Gastroesophageal sphincter (tissue), 4 donors: Measurements from ENCODE around the gene HOXC12. TPM values are rescaled to one million over a fixed set of nuclear protein-coding genes. Genes with fewer than 3 reads are reported as not detected.

Experiments
- ATAC-seq: fragments of 150-250 bp; one replicate; pipeline ENCODE4 v1.9.1; 2016; ENCODE audit warnings: mild to moderate bottlenecking, moderate library complexity
- H3K27ac ChIP-seq, 4 donors: fragments of 200-600 bp; sonication (generic) in 3 of 4; 1 replicate in 3 of 4; 2 replicates in 1 of 4; pipeline ENCODE4 v1.5.1; 2016 to 2019
- H3K27me3 ChIP-seq: fragments of 200-600 bp; sonication (generic); one replicate; pipeline ENCODE4 v1.5.1; 2019
- H3K36me3 ChIP-seq, 2 donors: fragments of 200-600 bp; sonication (generic); one replicate each; pipeline ENCODE4 v1.5.1; 2019; ENCODE audit warnings: control low read depth in 1 of 2
- H3K4me1 ChIP-seq, 3 donors: fragments of 200-600 bp; sonication (generic); 1 replicate in 2 of 3; 2 replicates in 1 of 3; pipeline ENCODE4 v1.5.1; 2016 to 2019; ENCODE audit warnings: control low read depth in 2 of 3
- H3K4me3 ChIP-seq, 2 donors: fragments of 200-600 bp; sonication (generic); one replicate each; pipeline ENCODE4 v1.5.1; 2019; ENCODE audit warnings: mild to moderate bottlenecking in 1 of 2, moderate library complexity in 1 of 2
- H3K9me3 ChIP-seq, 3 donors: fragments of 200-600 bp; sonication (generic); one replicate each; pipeline ENCODE4 v1.5.1; 2017 to 2019; ENCODE audit warnings: control low read depth in 2 of 3
- EP300 ChIP-seq: sonication (generic); formaldehyde crosslinking; IDR thresholded peaks from one replicate; pipeline ENCODE4 v1.6.1; 2017; ENCODE audit warnings: antibody characterized with exemption, mild to moderate bottlenecking
- POLR2A ChIP-seq, 2 donors: fragments of 450-650 bp; IDR thresholded peaks; one replicate each; pipeline ENCODE4 v1.6.1; 2017; ENCODE audit warnings: antibody characterized with exemption in 2 of 2, mild to moderate bottlenecking in 2 of 2, moderate library complexity in 1 of 2
- POLR2AphosphoS5 ChIP-seq: sonication (generic); formaldehyde crosslinking; IDR thresholded peaks from one replicate; pipeline ENCODE4 v1.6.1; 2017; ENCODE audit warnings: antibody characterized with exemption
- WGBS, 2 donors: methylation state at CpG; one replicate each; pipeline ENCODE4 v1.1.5; 2018; ENCODE audit warnings: low coverage in 1 of 2; 5-methylcytosine and 5-hydroxymethylcytosine counted together
- total RNA-seq, 4 donors: library from RNA; depleted of rRNA; stranded (reverse); fragments of >200 nt; gene quantifications; one replicate each; pipeline ENCODE4 v1.1.0, GENCODE V29; 2016
- TF ChIP-seq, protein P1 (sequence below), 4 experiments: fragments of 200-600 bp in 2 of 4; fragments of 450-650 bp in 2 of 4; sonication (generic) in 1 of 4; IDR thresholded peaks; one replicate each; pipeline ENCODE4 v1.5.1; 2017 to 2019; ENCODE audit warnings: antibody characterized with exemption in 4 of 4, mild to moderate bottlenecking in 2 of 4, moderate library complexity in 2 of 4

Gene HOXC12
- total RNA-seq, 4 donors from 2014 or later = not detected

DNA sequence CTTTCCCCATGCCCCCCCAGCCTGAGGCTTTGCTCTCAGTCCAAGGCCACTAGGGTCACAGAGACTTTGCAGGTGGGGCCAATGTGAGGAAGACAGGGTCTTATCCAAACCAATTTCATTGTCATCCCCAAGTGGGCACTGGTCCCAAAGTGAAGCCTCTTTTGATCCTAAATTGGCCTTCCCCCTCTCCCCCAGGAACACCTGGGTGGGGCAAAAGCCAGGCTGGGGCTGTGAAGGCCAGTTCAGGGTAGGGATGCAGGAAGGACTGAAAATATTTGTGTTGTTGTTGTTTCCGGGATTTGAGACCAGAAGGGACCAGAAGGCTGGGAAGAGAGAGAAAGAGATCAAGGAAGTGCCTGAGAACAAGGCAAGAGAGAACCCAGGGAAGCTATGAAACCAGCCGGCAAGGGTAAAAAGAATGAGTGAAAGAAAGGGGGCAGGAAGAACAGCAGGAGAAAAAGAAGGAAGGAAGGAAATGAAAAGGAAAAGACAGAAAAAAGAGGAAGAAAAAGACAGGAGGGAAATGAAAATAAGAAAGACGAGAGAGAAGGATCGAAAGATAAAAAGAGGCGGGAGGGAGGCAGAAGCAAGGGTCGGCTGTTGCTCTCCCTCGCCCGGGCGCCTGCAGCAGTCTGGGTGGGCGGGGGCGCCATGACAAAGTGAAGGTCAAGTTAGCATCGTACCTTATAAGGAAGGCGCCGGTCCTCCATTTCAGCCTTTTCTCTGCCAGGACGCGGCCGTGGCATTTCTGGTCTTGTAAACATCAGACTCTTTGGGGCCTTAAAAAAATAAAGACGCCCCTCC lies 10.8 kb downstream of the HOXC12 start:
- Histone ChIP-seq H3K27me3 (peaks cover 100% of the 10 kb centered on the region), H3K4me3 (no peak overlapping the region), H3K9me3 (no peaks in the 10 kb centered on the region), H3K27ac (no peak overlapping the region), H3K36me3 (no peaks in the 10 kb centered on the region), H3K4me1 (peaks cover 0 to 37% (median 12%) of the 10 kb centered on the region in 3 donors)
- TF ChIP-seq POLR2AphosphoS5 = no peak
- TF ChIP-seq, protein P1, sequence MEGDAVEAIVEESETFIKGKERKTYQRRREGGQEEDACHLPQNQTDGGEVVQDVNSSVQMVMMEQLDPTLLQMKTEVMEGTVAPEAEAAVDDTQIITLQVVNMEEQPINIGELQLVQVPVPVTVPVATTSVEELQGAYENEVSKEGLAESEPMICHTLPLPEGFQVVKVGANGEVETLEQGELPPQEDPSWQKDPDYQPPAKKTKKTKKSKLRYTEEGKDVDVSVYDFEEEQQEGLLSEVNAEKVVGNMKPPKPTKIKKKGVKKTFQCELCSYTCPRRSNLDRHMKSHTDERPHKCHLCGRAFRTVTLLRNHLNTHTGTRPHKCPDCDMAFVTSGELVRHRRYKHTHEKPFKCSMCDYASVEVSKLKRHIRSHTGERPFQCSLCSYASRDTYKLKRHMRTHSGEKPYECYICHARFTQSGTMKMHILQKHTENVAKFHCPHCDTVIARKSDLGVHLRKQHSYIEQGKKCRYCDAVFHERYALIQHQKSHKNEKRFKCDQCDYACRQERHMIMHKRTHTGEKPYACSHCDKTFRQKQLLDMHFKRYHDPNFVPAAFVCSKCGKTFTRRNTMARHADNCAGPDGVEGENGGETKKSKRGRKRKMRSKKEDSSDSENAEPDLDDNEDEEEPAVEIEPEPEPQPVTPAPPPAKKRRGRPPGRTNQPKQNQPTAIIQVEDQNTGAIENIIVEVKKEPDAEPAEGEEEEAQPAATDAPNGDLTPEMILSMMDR (IDR thresholded peaks at IDR 0.05) = no peak
- TF ChIP-seq EP300 = no peak
- no peak for TF ChIP-seq POLR2A (IDR thresholded peaks at IDR 0.05)
- 4 to 5% methylated on average over 13 to 18 of the region's 18 CpGs for WGBS, 2 donors
- ATAC-seq = no peak

DNA sequence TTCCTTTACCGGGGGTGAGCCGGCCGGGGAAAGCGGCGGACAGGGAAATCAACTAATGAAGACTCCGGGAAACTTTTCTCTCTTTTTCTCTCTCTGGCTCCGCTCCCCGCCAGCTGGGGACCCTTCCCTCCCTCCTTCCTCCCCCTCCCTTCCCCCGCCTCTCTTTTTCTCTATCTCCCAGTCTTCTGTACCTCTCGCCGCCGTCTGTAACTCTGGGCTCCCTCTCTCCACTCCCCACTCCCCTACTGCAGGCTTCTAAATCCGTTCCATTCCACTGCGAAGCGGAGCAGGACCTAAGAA lies 11.3 kb downstream of the HOXC12 start:
- Histone ChIP-seq H3K4me1 (peaks cover 0 to 32% (median 8%) of the 10 kb centered on the region in 3 donors), H3K4me3 (no peak overlapping the region), H3K27me3 (peaks cover 100% of the 10 kb centered on the region), H3K27ac (no peak overlapping the region), H3K9me3 (no peaks in the 10 kb centered on the region), H3K36me3 (no peaks in the 10 kb centered on the region)
- TF ChIP-seq POLR2AphosphoS5 = no peak
- TF ChIP-seq EP300 = no peak
- TF ChIP-seq POLR2A (IDR thresholded peaks at IDR 0.05) = no peak
- TF ChIP-seq, protein P1 (IDR thresholded peaks at IDR 0.05) = no peak
- WGBS, 2 donors = 0 to 6% methylated on average over 1 to 14 of the region's 15 CpGs
- ATAC-seq = no peak

DNA sequence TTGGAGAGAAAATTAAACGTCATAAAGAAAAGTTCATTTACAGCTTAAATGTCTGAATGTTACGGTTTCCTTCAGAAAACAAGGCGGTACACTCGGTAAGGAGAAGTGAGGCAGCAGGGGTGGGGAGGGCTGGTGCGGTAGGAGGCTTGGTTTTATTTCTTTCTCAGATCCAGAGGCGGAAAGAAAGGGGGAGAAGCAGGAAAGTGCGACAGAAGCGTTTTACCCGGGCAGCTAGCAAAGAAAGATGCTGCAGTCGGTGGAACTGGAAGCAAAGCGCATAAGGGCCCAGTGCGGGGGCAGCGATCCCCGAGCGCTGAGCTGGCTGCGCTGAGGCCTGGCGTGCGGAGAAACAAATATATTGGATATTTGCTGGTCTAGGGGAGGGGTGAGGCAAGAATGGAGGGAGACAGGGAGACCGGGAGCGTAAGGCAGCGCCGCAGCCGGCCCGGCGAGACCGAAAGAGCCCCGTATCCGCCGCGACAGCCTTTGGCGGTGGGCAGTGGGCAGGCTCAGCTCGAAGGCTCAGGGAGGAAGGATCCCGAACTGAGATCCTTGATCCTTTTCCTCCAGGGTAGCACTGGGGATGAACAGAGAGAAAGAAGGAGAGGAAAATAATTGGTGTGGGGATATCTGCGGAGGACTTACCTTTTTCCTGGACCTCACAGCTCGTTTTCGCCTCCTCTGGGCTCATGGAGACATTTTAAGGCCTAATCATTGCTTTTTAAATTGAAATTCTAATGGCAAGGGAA lies 11.9 kb downstream of the HOXC12 start:
- H3K4me1 ChIP-seq = peaks cover 0 to 26% (median 5%) of the 10 kb centered on the region in 3 donors
- ATAC-seq = no peak
- no peaks in the 10 kb centered on the region for H3K9me3 ChIP-seq
- no peak overlapping the region for H3K27ac ChIP-seq
- H3K36me3 ChIP-seq = no peaks in the 10 kb centered on the region
- no peak overlapping the region for H3K4me3 ChIP-seq
- TF ChIP-seq EP300 = no peak
- TF ChIP-seq, protein P1 (IDR thresholded peaks at IDR 0.05) = no peak
- no peak for TF ChIP-seq POLR2AphosphoS5
- TF ChIP-seq POLR2A (IDR thresholded peaks at IDR 0.05) = no peak
- 12 to 20% methylated on average over 13 to 14 of the region's 36 CpGs for WGBS, 2 donors
- peaks cover 100% of the 10 kb centered on the region for H3K27me3 ChIP-seq

DNA sequence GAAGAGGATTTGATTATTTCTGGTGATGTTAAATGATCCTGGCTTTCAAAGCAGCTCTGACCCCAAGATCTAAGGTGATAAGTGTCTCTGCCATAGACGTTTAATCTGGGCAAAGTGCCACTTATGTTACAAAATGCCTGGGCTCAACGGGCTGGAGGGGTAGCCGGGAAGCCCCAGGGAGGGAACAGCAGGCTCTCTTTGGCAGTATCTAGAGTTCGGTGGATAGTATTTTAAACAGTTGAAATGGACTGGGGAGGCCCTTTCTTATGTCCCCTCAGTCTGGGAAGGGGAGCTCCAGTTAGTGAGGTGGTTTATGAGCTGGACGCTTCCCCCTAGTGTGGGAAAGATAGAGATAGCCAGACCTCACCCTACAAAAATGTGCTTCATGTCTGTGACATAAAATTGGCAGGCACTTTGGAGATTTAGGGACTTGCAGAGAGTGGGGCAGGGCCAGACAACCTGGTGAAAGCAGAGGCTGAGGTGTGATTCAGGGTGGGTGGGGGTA lies 12.8 kb downstream of the HOXC12 start:
- Histone ChIP-seq H3K27ac (no peak overlapping the region), H3K4me3 (no peak overlapping the region), H3K9me3 (no peaks in the 10 kb centered on the region), H3K36me3 (no peaks in the 10 kb centered on the region), H3K4me1 (peaks cover 0 to 25% (median 5%) of the 10 kb centered on the region in 3 donors), H3K27me3 (peaks cover 100% of the 10 kb centered on the region)
- no peak for ATAC-seq
- 23 to 50% methylated on average over 1 to 5 of the region's 5 CpGs for WGBS, 2 donors
- TF ChIP-seq, protein P1 (IDR thresholded peaks at IDR 0.05) = no peak
- no peak for TF ChIP-seq POLR2A (IDR thresholded peaks at IDR 0.05)
- no peak for TF ChIP-seq EP300
- TF ChIP-seq POLR2AphosphoS5 = no peak
